ENCODE measurements around the gene ANO1.

The ANO1 gene

GRCh38 chr11:70205049-70205725 is 127.1 kb downstream of the ANO1 start:
- in situ Hi-C loops (cut with HindIII; ENCODE audit: low sequenced_read_pairs) = no loop called here
- H3K4me3 ChIP-seq (ENCODE audit: low read depth, low read length) = peak overlapping the region; percentile 98
- TF ChIP-seq, protein P1, sequence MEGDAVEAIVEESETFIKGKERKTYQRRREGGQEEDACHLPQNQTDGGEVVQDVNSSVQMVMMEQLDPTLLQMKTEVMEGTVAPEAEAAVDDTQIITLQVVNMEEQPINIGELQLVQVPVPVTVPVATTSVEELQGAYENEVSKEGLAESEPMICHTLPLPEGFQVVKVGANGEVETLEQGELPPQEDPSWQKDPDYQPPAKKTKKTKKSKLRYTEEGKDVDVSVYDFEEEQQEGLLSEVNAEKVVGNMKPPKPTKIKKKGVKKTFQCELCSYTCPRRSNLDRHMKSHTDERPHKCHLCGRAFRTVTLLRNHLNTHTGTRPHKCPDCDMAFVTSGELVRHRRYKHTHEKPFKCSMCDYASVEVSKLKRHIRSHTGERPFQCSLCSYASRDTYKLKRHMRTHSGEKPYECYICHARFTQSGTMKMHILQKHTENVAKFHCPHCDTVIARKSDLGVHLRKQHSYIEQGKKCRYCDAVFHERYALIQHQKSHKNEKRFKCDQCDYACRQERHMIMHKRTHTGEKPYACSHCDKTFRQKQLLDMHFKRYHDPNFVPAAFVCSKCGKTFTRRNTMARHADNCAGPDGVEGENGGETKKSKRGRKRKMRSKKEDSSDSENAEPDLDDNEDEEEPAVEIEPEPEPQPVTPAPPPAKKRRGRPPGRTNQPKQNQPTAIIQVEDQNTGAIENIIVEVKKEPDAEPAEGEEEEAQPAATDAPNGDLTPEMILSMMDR (IDR thresholded peaks at IDR 0.05; ENCODE audit: low read depth, low read length, missing control alignments) = no peak

GRCh38 chr11:70205766-70206165 is 127.6 kb downstream of the ANO1 start:
- TF ChIP-seq, protein P1 (IDR thresholded peaks at IDR 0.05; ENCODE audit: low read depth, low read length, missing control alignments) = no peak
- no peak overlapping the region for H3K4me3 ChIP-seq (ENCODE audit: low read depth, low read length)
- no peak for DNase-seq (ENCODE audit: low read depth)
- in situ Hi-C loops (cut with HindIII; ENCODE audit: low sequenced_read_pairs) = no loop called here

More at GRCh38 chr11:70205049-70205725, 127.1 kb downstream of the ANO1 start:
- DNase-seq (ENCODE audit: low read depth) = no peak

DNA sequence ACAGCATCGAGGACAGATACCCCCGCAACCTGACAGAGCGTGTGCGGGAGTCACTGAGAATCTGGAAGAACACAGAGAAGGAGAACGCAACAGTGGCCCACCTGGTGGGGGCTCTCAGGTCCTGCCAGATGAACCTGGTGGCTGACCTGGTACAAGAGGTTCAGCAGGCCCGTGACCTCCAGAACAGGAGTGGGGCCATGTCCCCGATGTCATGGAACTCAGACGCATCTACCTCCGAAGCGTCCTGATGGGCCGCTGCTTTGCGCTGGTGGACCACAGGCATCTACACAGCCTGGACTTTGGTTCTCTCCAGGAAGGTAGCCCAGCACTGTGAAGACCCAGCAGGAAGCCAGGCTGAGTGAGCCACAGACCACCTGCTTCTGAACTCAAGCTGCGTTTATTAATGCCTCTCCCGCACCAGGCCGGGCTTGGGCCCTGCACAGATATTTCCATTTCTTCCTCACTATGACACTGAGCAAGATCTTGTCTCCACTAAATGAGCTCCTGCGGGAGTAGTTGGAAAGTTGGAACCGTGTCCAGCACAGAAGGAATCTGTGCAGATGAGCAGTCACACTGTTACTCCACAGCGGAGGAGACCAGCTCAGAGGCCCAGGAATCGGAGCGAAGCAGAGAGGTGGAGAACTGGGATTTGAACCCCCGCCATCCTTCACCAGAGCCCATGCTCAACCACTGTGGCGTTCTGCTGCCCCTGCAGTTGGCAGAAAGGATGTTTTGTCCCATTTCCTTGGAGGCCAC is 128.3 kb downstream of the ANO1 start:
- in situ Hi-C loops (cut with HindIII; ENCODE audit: low sequenced_read_pairs) = no loop called here
- TF ChIP-seq, protein P1 (IDR thresholded peaks at IDR 0.05; ENCODE audit: low read depth, low read length, missing control alignments) = no peak

GRCh38 chr11:70206982-70207376 is 128.9 kb downstream of the ANO1 start:
- in situ Hi-C loops (cut with HindIII; ENCODE audit: low sequenced_read_pairs) = no loop called here
- DNase-seq (ENCODE audit: low read depth) = no peak
- TF ChIP-seq, protein P1 (IDR thresholded peaks at IDR 0.05; ENCODE audit: low read depth, low read length, missing control alignments) = no peak
- H3K4me3 ChIP-seq (ENCODE audit: low read depth, low read length) = no peak overlapping the region

More for the DNA sequence above, 128.3 kb downstream of the ANO1 start:
- no peak for DNase-seq (ENCODE audit: low read depth)
- H3K4me3 ChIP-seq (ENCODE audit: low read depth, low read length) = no peak overlapping the region

- in situ Hi-C loops (cut with HindIII; ENCODE audit: low sequenced_read_pairs) = no loop called here
- H3K4me3 ChIP-seq (ENCODE audit: low read depth, low read length) = no peak overlapping the region
- DNase-seq (ENCODE audit: low read depth) = no peak
- TF ChIP-seq, protein P1 (IDR thresholded peaks at IDR 0.05; ENCODE audit: low read depth, low read length, missing control alignments) = no peak
Observed at GRCh38 chr11:70207531-70208131, 129.5 kb downstream of the ANO1 start.

DNA sequence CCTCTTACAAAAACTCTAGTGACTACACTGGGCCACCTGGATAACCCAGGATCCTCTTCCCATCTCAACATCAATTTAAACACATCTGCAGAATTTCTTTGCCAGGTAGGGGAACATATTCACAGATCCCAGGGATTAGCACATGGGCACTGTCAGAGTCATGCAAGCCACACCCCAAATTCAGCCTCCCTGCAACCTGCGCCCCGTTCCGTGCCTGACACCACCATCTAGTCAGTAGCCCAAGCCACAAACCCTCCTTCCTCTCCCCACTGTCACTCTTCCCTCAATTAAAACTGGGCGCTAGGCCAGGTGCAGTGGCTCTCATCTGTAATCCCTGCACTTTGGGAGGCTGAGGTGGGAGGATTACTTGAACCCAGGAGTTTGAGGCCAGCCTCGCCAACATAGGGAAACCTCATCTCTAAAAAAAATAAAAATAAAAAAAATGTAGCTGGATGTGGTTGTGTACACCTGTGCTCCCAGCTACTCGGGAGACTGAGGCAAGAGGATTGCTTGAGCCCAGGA is 131.3 kb downstream of the ANO1 start:
- in situ Hi-C loops (cut with HindIII; ENCODE audit: low sequenced_read_pairs) = no loop called here
- TF ChIP-seq, protein P1 (IDR thresholded peaks at IDR 0.05; ENCODE audit: low read depth, low read length, missing control alignments) = no peak
- H3K4me3 ChIP-seq (ENCODE audit: low read depth, low read length) = no peak overlapping the region
- no peak for DNase-seq (ENCODE audit: low read depth)

Data from astrocyte of the cerebellum (primary cell).